ENCODE data around the gene TRAP1. TPM values are rescaled to one million over a fixed set of nuclear protein-coding genes. Genes with fewer than 3 reads are reported as not detected.

Gene TRAP1
- polyA plus RNA-seq, 1 donor from 2014 or later = 73.0 TPM

DNA sequence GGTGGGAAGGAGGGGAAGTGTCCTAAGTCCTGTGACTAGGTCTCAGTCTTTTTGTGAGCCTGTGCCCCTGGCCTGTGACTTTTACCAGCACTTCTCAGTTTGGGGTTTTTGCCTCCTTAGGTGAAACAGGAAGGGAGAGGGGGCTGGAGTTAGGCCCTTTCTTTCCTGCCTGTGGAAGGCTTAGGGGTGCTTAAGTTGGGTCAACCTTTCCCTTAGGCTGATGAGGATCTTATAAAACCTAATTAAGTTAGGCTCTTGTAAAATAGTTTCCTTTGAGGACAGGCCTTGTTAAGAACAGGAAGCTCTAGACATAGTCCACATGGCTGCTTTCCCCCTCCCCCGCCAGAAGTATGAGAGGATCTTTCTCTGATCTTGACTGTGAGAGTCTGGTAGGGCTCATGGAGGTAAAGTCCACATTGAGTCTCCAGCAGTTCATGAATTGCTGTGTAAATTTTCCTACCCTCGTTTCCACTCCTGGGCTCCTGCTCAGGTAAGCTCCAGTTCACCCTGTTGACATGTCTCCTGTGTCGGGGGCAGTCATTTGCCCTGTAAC lies 79.9 kb downstream of the TRAP1 start:
- no peaks in the 10 kb centered on the region for H3K9me2 ChIP-seq (ENCODE audit: insufficient read depth, low read length)
- TF ChIP-seq EP300 (conservative IDR thresholded peaks at IDR 0.05; ENCODE audit: poor library complexity, severe bottlenecking) (no peak), POLR2AphosphoS5 (IDR thresholded peaks at IDR 0.05) (no peak), EZH2 (IDR thresholded peaks at IDR 0.05; ENCODE audit: borderline replicate concordance, insufficient read depth, low read length, poor library complexity, severe bottlenecking) (no peak), RAD21 (conservative IDR thresholded peaks at IDR 0.05) (no peak), MXI1 (conservative IDR thresholded peaks at IDR 0.05; ENCODE audit: poor library complexity, severe bottlenecking) (no peak), TAF1 (IDR thresholded peaks at IDR 0.05; ENCODE audit: low read depth) (no peak), SMC3 (conservative IDR thresholded peaks at IDR 0.05; ENCODE audit: poor library complexity) (no peak)
- TF ChIP-seq, protein P1, sequence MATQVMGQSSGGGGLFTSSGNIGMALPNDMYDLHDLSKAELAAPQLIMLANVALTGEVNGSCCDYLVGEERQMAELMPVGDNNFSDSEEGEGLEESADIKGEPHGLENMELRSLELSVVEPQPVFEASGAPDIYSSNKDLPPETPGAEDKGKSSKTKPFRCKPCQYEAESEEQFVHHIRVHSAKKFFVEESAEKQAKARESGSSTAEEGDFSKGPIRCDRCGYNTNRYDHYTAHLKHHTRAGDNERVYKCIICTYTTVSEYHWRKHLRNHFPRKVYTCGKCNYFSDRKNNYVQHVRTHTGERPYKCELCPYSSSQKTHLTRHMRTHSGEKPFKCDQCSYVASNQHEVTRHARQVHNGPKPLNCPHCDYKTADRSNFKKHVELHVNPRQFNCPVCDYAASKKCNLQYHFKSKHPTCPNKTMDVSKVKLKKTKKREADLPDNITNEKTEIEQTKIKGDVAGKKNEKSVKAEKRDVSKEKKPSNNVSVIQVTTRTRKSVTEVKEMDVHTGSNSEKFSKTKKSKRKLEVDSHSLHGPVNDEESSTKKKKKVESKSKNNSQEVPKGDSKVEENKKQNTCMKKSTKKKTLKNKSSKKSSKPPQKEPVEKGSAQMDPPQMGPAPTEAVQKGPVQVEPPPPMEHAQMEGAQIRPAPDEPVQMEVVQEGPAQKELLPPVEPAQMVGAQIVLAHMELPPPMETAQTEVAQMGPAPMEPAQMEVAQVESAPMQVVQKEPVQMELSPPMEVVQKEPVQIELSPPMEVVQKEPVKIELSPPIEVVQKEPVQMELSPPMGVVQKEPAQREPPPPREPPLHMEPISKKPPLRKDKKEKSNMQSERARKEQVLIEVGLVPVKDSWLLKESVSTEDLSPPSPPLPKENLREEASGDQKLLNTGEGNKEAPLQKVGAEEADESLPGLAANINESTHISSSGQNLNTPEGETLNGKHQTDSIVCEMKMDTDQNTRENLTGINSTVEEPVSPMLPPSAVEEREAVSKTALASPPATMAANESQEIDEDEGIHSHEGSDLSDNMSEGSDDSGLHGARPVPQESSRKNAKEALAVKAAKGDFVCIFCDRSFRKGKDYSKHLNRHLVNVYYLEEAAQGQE (IDR thresholded peaks at IDR 0.05; ENCODE audit: borderline replicate concordance) = no peak
- no peak overlapping the region for H3K27ac ChIP-seq (ENCODE audit: low read length)
- no peak overlapping the region for H3K9ac ChIP-seq (ENCODE audit: low read length)
- H3K36me3 ChIP-seq (ENCODE audit: insufficient read depth, low read length) = no peaks in the 10 kb centered on the region
- no peak overlapping the region for H3K4me3 ChIP-seq (ENCODE audit: low read length)
- H3K79me2 ChIP-seq (replicated peaks; ENCODE audit: insufficient read depth, low read length) = no peaks in the 10 kb centered on the region
- no peaks in the 10 kb centered on the region for H3F3A ChIP-seq (ENCODE audit: insufficient read depth, low read length, poor library complexity, severe bottlenecking)
- H2AFZ ChIP-seq (ENCODE audit: low read depth, low read length) = no peak overlapping the region
- no peak overlapping the region for H3K4me2 ChIP-seq (ENCODE audit: low read length)
- H3K9me3 ChIP-seq (ENCODE audit: low read length) = no peaks in the 10 kb centered on the region
- H3K27me3 ChIP-seq (ENCODE audit: insufficient read depth, low read depth, low read length) = no peaks in the 10 kb centered on the region
- no peaks in the 10 kb centered on the region for H4K20me1 ChIP-seq (ENCODE audit: insufficient read depth)

DNA sequence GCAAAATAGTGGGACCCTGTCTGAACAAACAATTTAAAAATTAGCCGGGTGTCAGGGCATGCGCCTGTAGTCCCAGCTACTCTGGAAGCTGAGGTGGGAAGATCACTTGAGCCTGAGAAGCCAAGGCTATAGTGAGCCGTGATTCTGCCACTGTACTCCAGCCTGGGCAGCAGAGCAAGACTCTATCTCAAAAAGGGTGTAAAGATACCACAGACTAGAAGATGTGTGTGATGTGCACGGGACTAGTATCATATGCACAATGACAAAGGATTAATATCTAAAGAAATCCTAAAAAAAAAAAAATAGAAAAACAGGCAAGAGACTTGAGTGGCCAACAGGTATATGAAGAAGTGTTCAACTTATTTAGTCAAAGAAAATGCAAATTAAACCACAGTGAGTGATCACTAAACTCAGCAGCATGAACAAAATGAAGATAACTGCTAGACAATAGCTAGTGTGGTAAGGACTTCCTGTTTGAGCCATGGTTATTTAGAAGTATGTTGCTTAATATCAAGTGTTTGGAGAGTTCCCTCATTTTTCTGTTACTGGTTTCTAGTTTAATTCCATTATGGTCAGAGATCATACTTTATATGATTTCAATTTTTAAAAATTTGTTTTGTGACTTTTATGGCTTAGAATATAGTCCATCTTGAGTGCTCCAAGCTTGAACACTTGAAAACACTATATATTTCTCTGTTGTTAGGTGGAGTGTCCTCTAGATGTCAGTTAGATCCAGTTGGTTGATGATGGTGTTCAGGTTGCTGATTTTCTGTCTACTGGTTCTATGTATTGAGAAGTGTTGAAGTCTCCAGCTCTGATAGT lies 91.2 kb downstream of the TRAP1 start:
- H3K27ac ChIP-seq (ENCODE audit: low read length) = no peak overlapping the region

More for the DNA sequence above, 91.2 kb downstream of the TRAP1 start:
- Histone ChIP-seq H3K27me3 (ENCODE audit: insufficient read depth, low read depth, low read length) (no peaks in the 10 kb centered on the region), H3K9me3 (ENCODE audit: low read length) (no peaks in the 10 kb centered on the region), H3K9me2 (ENCODE audit: insufficient read depth, low read length) (no peaks in the 10 kb centered on the region), H3K4me3 (ENCODE audit: low read length) (no peak overlapping the region), H4K20me1 (ENCODE audit: insufficient read depth) (no peaks in the 10 kb centered on the region), H3K79me2 (replicated peaks; ENCODE audit: insufficient read depth, low read length) (peaks cover 5% of the 10 kb centered on the region), H3K36me3 (ENCODE audit: insufficient read depth, low read length) (no peaks in the 10 kb centered on the region), H3F3A (ENCODE audit: insufficient read depth, low read length, poor library complexity, severe bottlenecking) (no peaks in the 10 kb centered on the region), H3K9ac (ENCODE audit: low read length) (no peak overlapping the region), H3K4me2 (ENCODE audit: low read length) (no peak overlapping the region), H2AFZ (ENCODE audit: low read depth, low read length) (no peak overlapping the region)
- TF ChIP-seq, protein P1 (IDR thresholded peaks at IDR 0.05; ENCODE audit: borderline replicate concordance) = no peak
- TF ChIP-seq, protein P2, sequence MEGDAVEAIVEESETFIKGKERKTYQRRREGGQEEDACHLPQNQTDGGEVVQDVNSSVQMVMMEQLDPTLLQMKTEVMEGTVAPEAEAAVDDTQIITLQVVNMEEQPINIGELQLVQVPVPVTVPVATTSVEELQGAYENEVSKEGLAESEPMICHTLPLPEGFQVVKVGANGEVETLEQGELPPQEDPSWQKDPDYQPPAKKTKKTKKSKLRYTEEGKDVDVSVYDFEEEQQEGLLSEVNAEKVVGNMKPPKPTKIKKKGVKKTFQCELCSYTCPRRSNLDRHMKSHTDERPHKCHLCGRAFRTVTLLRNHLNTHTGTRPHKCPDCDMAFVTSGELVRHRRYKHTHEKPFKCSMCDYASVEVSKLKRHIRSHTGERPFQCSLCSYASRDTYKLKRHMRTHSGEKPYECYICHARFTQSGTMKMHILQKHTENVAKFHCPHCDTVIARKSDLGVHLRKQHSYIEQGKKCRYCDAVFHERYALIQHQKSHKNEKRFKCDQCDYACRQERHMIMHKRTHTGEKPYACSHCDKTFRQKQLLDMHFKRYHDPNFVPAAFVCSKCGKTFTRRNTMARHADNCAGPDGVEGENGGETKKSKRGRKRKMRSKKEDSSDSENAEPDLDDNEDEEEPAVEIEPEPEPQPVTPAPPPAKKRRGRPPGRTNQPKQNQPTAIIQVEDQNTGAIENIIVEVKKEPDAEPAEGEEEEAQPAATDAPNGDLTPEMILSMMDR (IDR thresholded peaks at IDR 0.05; ENCODE audit: poor library complexity, severe bottlenecking) = no peak
- TF ChIP-seq MXI1 (conservative IDR thresholded peaks at IDR 0.05; ENCODE audit: poor library complexity, severe bottlenecking) (no peak), RAD21 (conservative IDR thresholded peaks at IDR 0.05) (no peak), EZH2 (IDR thresholded peaks at IDR 0.05; ENCODE audit: borderline replicate concordance, insufficient read depth, low read length, poor library complexity, severe bottlenecking) (no peak), TAF1 (IDR thresholded peaks at IDR 0.05; ENCODE audit: low read depth) (no peak), EP300 (conservative IDR thresholded peaks at IDR 0.05; ENCODE audit: poor library complexity, severe bottlenecking) (no peak), SMC3 (conservative IDR thresholded peaks at IDR 0.05; ENCODE audit: poor library complexity) (no peak), POLR2AphosphoS5 (IDR thresholded peaks at IDR 0.05) (no peak)
